Prostate gland (tissue), 2 donors: ENCODE measurements around the gene CYTL1.
"Not testable (repeated sequence)": the region's sequence is repeated elsewhere in the genome, so short reads cannot be mapped to it uniquely, and the experiment has no call there.

Experiments
- POLR2A ChIP-seq: fragments of 450-650 bp; IDR thresholded peaks from one replicate; pipeline ENCODE4 v1.6.1; 2016; ENCODE audit warnings: antibody characterized with exemption, mild to moderate bottlenecking
- POLR2AphosphoS5 ChIP-seq: sonication (generic); formaldehyde crosslinking; IDR thresholded peaks from one replicate; pipeline ENCODE4 v1.6.1; 2017; ENCODE audit warnings: antibody characterized with exemption
- TF ChIP-seq, protein P1 (sequence below), 4 experiments: fragments of 200-600 bp in 2 of 4; fragments of 450-650 bp in 2 of 4; sonication (generic) in 2 of 4; IDR thresholded peaks; 1 replicate in 3 of 4; 2 replicates in 1 of 4; pipeline ENCODE4 v1.5.1; 2016 to 2019; ENCODE audit warnings: antibody characterized with exemption in 4 of 4, mild to moderate bottlenecking in 2 of 4, moderate library complexity in 2 of 4

DNA sequence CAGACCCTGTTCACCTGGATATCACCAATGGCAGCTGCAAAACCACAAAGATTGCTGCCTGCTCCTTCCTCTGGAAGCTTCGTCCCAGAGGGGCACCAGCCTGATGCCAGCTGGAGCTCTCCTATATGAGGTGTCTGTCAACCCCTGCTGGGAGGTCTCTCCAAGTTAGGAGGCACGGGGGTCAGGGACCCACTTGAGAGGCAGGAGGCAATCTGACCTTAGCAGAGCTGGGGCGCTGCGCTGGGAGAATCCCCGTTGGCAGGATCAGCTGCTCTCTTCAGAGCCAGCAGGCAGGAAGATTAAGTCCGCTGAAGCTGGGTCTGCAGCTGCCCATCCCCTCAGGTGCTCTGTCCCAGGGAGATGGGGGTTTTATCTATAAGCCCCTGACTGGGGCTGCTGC is 17.6 kb downstream of the CYTL1 start:
- TF ChIP-seq, protein P1, sequence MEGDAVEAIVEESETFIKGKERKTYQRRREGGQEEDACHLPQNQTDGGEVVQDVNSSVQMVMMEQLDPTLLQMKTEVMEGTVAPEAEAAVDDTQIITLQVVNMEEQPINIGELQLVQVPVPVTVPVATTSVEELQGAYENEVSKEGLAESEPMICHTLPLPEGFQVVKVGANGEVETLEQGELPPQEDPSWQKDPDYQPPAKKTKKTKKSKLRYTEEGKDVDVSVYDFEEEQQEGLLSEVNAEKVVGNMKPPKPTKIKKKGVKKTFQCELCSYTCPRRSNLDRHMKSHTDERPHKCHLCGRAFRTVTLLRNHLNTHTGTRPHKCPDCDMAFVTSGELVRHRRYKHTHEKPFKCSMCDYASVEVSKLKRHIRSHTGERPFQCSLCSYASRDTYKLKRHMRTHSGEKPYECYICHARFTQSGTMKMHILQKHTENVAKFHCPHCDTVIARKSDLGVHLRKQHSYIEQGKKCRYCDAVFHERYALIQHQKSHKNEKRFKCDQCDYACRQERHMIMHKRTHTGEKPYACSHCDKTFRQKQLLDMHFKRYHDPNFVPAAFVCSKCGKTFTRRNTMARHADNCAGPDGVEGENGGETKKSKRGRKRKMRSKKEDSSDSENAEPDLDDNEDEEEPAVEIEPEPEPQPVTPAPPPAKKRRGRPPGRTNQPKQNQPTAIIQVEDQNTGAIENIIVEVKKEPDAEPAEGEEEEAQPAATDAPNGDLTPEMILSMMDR (IDR thresholded peaks at IDR 0.05) = not testable (repeated sequence)
- TF ChIP-seq POLR2AphosphoS5, POLR2A: not testable (repeated sequence)
